IPS DF 6.9 (cell line): ENCODE results near the gene ITLN1.

Experiments used
- DNase-seq: peaks from one replicate; pipeline ENCODE4 v3.0.0-alpha.2; 2013; ENCODE audit warnings: low read depth, low spot score
- H3K27ac ChIP-seq: one replicate; pipeline ENCODE4 v1.5.1; 2013; ENCODE audit warnings: low read length, control low read depth
- H3K27me3 ChIP-seq: 2 replicates; pipeline ENCODE4 v1.6.1; 2013; ENCODE audit warnings: mild to moderate bottlenecking, low read length; ENCODE audit not compliant: control insufficient read depth, insufficient read depth
- H3K36me3 ChIP-seq: 2 replicates; pipeline ENCODE4 v1.6.1; 2013; ENCODE audit warnings: low read length; ENCODE audit not compliant: control insufficient read depth, insufficient read depth
- H3K4me1 ChIP-seq: 2 replicates; pipeline ENCODE4 v1.6.1; 2013; ENCODE audit warnings: low read length; ENCODE audit not compliant: control insufficient read depth, insufficient read depth
- H3K4me3 ChIP-seq: 2 replicates; pipeline ENCODE4 v1.5.1; 2013; ENCODE audit warnings: mild to moderate bottlenecking, low read length
- H3K9me3 ChIP-seq: 2 replicates; pipeline ENCODE4 v1.6.1; 2013; ENCODE audit warnings: low read length, inconsistent platforms; ENCODE audit not compliant: control insufficient read depth, insufficient read depth
- WGBS: extraction: QIAGEN DNeasy Blood & Tissue Kit; methylation state at CpG from one replicate; pipeline ENCODE4 v1.1.7; 2013; ENCODE audit warnings: mixed read lengths, missing lambda C conversion rate; ENCODE audit not compliant: insufficient read length, insufficient coverage; 5-methylcytosine and 5-hydroxymethylcytosine counted together

Gene ITLN1

GRCh38 chr1:160826546-160826945 lies 58.4 kb downstream of the ITLN1 start:
- Histone ChIP-seq H3K4me3 (no peak overlapping the region), H3K27me3 (no peaks in the 10 kb centered on the region), H3K4me1 (no peaks in the 10 kb centered on the region), H3K9me3 (no peaks in the 10 kb centered on the region), H3K27ac (no peak overlapping the region), H3K36me3 (no peaks in the 10 kb centered on the region)
- no CpG with 5 or more reads among the region's 1 CpG for WGBS
- DNase-seq: no peak
